Measurements from ENCODE around the gene BICRA. TPM values are rescaled to one million over a fixed set of nuclear protein-coding genes. Genes with fewer than 3 reads are reported as not detected.

BICRA gene
- total and polyA plus RNA-seq, 2 of the 4 experiments (the other 2 are of a cell fraction), result 1.8 to 3.5 TPM

- no TSS peak for BruUV-seq (replicated peaks)
- H3K79me1 ChIP-seq (ENCODE audit: low read depth in 1 of 2, low read length in 2 of 2), result peaks cover 11 to 82% of the 10 kb centered on the region in 2 experiments
- peaks cover 15% of the 10 kb centered on the region for H3K36me3 ChIP-seq (ENCODE audit: control insufficient read depth, insufficient read depth, low read length)
- no peaks in the 10 kb centered on the region for H3K27me3 ChIP-seq (ENCODE audit: control insufficient read depth, insufficient read depth, low read length)
- peaks cover 27% of the 10 kb centered on the region for H3K9me1 ChIP-seq (ENCODE audit: insufficient read depth, low read length)
- ChIA-PET CTCF (no interaction called here), POLR2A (ENCODE audit: unreplicated experiment) (no interaction called here)
- no peak for TF ChIP-seq MXI1 (IDR thresholded peaks at IDR 0.05; ENCODE audit: borderline replicate concordance, low read depth, low read length)
- TF ChIP-seq MAZ (IDR thresholded peaks at IDR 0.05; ENCODE audit: borderline replicate concordance, low read depth, low read length), result no peak
- no peak for TF ChIP-seq NFE2L2 (IDR thresholded peaks at IDR 0.05; ENCODE audit: low read depth, low read length)
- in situ Hi-C loops (cut with MboI; ENCODE audit: low sequenced_read_pairs), result no loop called here
- H4K20me1 ChIP-seq (ENCODE audit: insufficient read depth, low read length), result peaks cover 91% of the 10 kb centered on the region
- DNase-seq, result no peak
- H2BK5ac ChIP-seq (ENCODE audit: low read depth, low read length, poor library complexity, severe bottlenecking), result no peak overlapping the region
- H2AK5ac ChIP-seq (ENCODE audit: low read depth, low read length), result no peak overlapping the region
- no peak overlapping the region for H3K23ac ChIP-seq (ENCODE audit: low read depth, low read length)
- no CpG with 5 or more reads among the region's 3 CpGs for WGBS, 2 experiments (ENCODE audit: extremely low coverage in 2 of 2, insufficient read length in 1 of 2)
- H3K27ac ChIP-seq (ENCODE audit: insufficient read depth, low read length), result no peak overlapping the region
- dilution Hi-C loops (cut with HindIII; ENCODE audit: low sequenced_read_pairs, unreplicated experiment), result no loop called here
- H3K9me3 ChIP-seq (ENCODE audit: control insufficient read depth, insufficient read depth, low read length), result no peaks in the 10 kb centered on the region
- H3K9ac ChIP-seq (ENCODE audit: low read depth, low read length), result no peak overlapping the region
- intact Hi-C loops (cut with micrococcal nuclease), result loop anchor here (5.0 kb wide), 1 partner anchor 177 kb away; no protein-coding TSS in a partner anchor
- 0 out of 2 replicates have a peak overlapping the region, but pooled peaks have one; percentile 10 for H3K14ac ChIP-seq (replicated peaks; ENCODE audit: low read depth, low read length)
- peaks cover 22% of the 10 kb centered on the region for H3K4me1 ChIP-seq (ENCODE audit: control insufficient read depth, insufficient read depth, low read length)
- no peak overlapping the region for H4K5ac ChIP-seq (ENCODE audit: low read depth, low read length)
- no peak overlapping the region for H2AK9ac ChIP-seq (replicated peaks; ENCODE audit: low read depth, low read length, poor library complexity)
- no peak for ATAC-seq (ENCODE audit: low read depth)
- H2BK120ac ChIP-seq (ENCODE audit: low read depth, low read length), result no peak overlapping the region
- no peak overlapping the region for H3K56ac ChIP-seq (ENCODE audit: extremely low read depth, insufficient read depth, low read length)
- H3K4ac ChIP-seq (ENCODE audit: low read depth, low read length), result no peak overlapping the region
- no peak overlapping the region for H2AFZ ChIP-seq (replicated peaks; ENCODE audit: low read length, poor library complexity)
- H4K8ac ChIP-seq (ENCODE audit: low read depth in 2 of 2, low read length in 2 of 2), result no peak overlapping the region
- H3K4me3 ChIP-seq (ENCODE audit: insufficient read depth, low read depth, low read length), result no peak overlapping the region
- no peak overlapping the region for H3K18ac ChIP-seq (ENCODE audit: low read depth, low read length)
- no peak overlapping the region for H2BK15ac ChIP-seq (ENCODE audit: low read depth, low read length)
- no peak overlapping the region for H3K4me2 ChIP-seq (ENCODE audit: low read depth, low read length)
- no peak overlapping the region for H4K91ac ChIP-seq (ENCODE audit: insufficient read depth, low read depth, low read length)
- no peak overlapping the region for H2BK20ac ChIP-seq (ENCODE audit: low read depth, low read length)
Measured at GRCh38 chr19:47614021-47614295, 5.0 kb downstream of the BICRA start.
